CD4-positive, alpha-beta T cell treated with Interleukin-6 at 100 ng/mL for 8 hours (primary cell): Measurements from ENCODE around the gene ORC5.
"Not testable (repeated sequence)": the region's sequence is repeated elsewhere in the genome, so short reads cannot be mapped to it uniquely, and the experiment has no call there.

Experiments used
- DNase-seq: peaks from one replicate; pipeline ENCODE4 v3.0.0-alpha.2; 2020; ENCODE audit warnings: mixed read lengths, low spot score

Gene ORC5

DNA sequence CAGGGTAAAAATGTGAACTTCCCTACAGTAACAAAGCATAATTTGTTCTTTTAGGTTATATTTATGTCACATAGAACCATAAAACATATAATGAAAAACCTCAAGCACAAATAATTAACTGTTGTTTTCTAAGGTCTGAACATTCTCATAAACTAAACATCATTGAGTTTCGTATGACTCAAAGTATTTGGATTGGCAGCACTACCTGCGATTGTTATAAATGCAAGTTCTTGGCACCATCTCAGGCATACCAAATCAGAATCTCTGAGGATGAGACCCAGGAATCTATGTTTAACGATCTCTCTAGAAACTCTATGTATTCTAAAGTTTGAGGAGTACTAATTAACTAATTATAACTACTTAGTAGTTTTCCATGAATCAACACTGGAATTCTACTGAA lies 22.5 kb downstream of the ORC5 start:
- DNase-seq = no peak

DNA sequence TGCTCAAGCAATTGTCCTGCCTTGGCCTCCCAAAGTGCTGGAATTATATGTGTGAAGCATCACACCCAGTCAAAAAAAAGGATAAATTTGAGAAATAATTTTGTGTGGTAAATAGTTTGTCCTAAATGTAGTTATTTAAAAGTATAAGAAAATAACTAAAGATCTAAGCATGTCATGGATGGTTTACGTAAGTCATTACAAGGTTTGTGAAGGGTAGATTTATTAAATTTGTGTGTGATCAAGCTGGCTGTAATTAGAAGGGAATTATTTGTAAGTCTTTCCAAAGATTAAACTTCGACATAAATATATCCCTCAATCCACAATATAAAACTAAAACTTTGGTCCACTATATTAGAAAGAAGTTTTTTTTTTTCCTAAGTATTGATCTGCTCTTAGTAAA lies 28.6 kb downstream of the ORC5 start:
- DNase-seq = no peak

DNA sequence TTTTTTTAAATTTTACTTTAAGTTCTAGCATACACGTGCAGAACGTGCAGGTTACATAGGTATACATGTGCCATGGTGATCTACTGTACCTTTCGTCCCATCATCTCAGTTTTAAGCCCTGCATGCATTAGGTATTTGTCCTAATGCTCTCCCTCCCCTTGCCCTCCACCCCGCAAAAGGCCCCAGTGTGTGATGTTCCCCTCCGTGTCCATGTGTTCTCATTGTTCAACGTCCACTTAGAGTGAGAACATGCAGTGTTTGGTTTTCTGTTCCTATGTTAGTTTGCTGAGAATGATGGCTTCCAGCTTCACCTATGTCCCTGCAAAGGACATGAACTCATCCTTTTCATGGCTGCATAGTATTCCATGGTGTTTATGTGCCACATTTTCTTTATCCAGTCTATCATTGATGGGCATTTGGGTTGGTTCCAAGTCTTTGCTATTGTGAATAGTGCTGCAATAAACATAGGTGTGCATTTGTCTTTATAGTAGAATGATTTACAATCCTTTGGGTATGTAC lies 30.2 kb downstream of the ORC5 start:
- not testable (repeated sequence) for DNase-seq

DNA sequence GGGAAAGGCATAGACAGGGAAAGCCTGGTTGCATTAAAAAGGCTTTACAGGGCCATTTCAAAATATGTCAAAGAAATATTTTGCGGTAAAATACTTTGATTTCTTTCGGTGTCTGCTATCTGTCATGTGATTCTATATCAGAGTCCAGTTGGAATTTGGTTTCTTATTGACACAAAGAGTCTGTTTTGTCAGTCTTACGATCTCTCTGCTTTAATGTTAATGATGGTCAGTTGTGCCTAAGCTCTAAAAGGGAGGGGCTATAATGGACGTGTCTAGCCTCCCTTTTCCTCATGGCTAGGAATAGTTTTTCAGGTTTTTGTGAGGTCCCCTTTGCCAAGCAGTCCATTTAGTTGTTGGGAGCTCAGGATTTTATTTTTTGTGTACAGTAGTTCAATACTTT lies 31.5 kb downstream of the ORC5 start:
- DNase-seq = no peak

DNA sequence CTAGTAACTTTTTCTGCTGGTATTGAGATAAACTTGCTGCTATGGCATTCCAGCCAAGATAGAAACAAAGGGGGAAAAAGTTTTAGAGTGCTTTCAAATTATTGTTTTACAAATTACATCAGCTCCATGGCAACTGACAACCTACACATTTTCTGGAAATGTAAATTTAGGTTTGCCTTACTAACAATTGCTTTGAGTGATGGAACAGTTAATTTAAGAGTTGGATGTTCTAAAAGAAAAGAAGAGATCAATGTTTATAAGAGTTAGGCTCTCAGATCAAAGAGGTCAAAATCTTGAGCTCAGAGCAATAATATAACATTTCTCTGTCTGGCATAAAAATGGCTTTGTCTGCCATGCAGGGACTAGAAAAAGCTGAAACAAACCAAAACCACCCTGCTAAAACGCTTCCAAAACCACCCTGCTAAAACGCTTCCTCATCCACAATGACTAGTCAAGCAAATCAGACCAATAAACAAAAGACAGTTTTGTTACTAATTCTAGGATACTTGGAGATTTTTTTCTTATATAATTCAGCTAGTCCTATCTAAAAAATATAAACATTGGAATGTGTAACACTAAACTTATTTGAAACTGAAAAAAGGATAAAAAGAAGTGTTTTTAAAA lies 32.3 kb downstream of the ORC5 start:
- DNase-seq = no peak

DNA sequence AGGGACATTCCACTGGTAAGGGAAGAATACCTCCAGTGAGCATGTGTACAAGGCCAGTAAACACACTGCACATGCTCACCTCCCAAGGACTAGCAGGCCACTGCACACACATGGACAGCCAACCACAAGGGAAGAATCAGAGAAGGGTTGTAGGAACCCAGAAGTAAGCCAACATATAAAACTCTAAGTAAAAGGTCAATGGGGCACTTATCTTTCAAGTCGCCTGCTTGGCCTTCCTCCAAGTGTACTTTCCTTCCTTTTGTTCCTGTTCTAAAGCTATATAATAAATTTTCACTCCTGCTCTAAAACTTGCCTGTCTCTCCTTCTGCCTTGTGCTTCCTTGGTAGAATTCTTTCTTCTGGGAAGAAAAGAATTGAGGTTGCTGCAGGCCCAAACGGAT lies 33.0 kb downstream of the ORC5 start:
- no peak for DNase-seq

DNA sequence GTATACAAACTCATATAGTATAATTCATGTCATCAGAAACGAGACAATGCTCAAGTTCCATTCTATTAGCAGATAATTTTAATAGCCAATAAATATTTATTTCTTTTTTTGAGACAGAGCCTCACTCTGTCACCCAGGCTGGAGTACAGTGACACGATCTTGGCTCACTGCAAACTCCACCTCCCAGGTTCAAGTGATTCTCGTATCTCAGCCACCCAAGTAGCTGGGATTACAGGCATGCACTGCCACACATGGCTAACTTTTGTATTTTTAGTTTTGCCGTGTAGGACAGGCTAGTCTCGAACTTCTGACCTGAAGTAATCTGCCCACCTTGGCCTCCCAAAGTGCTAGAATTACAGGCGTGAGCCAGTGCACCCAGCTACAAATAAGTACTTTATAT lies 45.7 kb downstream of the ORC5 start:
- no peak for DNase-seq

DNA sequence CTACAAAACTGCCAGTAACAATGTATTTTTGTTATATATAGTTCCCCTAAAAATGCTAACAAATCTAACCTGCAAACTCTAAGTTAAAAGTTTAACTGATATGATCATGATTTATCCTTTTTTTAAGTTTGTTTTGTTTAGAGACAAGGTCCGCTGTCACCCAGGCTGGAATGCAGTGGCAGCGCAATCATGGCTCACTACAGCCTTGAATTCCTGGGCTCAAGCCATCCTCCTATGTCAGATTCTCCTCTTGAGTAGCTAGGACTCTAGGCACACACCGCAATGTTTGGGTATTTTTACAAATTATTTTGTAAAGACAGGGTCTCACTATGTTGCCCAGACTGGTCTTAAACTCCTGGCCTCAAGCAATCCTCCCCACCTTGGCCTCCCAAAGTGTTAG lies 46.6 kb downstream of the ORC5 start:
- DNase-seq = no peak

DNA sequence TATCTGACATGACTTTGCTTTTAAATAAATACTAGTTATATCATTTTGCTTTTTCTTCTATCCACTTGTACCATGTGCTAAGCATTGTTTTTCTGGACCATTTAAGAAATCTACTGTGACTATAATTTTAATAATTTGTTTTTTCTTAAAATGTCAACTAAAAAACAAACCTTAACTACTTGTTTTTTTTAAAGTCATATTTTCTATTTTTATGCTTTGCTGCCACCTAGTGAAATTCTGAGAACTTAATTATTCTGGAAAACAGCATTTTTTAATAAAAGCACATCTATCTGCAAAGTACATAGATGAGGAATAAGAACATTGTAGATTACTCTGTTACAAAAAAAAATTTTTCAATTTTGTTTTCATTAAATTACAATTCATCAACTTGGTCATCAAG lies 47.4 kb downstream of the ORC5 start:
- no peak for DNase-seq

DNA sequence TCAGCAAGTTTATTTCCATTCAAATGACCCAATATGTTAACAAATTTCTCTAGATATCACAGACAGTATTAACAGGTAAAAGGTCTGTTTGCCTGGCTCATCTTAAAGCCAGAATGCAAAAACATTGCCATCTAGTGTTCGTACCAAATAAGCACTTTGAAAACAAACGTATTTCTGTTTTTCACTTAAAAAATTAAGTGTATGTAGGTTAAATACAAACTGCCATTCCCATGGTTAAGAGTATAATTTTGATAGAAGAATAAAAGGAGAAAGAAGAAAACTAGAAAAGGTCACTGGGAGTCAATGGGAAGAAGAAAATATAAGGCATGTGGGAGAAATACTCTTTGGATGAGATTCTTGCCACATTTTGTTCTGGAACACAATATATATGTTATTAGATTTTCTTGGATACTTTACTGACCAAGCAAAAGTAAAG lies 51.0 kb downstream of the ORC5 start:
- no peak for DNase-seq

DNA sequence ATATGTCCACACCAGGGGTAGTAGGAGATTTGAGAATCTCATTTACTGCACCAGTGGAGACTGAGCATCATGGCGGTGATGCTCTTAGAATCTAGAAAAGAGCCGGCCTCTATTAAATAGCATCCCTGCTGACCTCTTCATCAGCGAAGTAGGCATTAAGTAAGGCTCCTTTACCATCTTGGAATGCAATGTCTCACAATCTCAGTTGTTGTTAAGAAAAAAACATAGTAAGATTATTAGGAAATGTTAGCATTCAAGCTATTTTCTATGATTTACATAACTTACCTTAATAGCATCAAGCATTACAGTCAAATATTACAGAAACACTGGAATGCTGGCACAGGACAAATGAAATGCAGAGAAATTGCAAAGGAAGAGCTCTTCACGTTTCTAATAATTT lies 54.5 kb downstream of the ORC5 start:
- DNase-seq = no peak

DNA sequence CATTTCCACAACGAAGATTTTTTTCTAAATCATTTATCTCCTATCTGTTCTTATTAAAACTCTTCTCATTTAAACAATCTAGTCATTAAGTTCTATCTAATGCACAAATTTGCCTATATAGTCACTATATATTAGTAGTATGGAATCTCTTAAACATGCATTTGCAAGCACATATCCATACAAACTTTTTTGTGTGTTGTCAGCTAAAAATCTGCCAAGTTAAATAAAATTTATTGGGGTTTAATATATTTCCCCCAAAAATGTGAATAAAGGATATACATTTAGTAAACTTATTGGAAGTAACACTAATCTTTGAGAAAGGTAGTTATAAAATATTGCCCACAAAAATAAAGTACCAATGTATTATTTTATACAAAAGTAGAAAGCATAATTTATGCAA lies 55.3 kb downstream of the ORC5 start:
- DNase-seq = no peak

DNA sequence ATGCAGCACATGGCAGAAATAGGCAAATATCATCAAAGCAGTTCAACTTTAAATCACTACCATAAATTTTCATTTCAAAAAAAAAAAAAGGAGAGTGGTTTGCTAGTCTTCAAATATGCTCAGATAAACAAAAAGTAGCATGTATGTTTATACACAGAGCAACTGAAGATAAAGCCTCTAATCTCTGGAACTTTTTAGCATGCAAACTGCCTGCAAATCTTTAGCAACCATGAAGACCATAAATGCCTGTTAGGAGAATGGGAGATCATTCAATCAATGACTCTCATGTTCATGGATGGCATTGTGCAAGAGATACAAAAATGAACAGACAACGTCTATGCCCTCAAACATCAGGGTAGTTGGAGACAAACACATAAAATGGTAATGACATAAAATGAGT lies 57.3 kb downstream of the ORC5 start:
- DNase-seq = no peak

DNA sequence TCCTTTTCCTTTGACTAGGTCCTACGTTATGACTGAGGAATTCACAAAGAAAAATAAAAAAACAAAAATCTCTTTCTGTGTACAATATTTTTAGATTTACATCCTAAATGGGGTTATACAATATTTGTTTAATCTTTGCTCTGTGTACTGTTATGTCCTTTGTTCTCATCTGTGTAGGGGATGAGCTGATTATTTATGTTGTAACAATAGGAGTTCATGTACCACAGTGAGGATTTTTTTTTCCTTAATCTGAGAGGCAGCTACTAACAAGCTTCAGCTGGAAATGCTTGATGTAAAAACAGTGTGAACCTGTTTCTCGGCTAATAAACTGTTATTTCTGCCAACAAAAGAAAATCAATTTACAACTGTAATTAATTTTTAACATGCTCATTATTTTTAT lies 58.0 kb downstream of the ORC5 start:
- no peak for DNase-seq

DNA sequence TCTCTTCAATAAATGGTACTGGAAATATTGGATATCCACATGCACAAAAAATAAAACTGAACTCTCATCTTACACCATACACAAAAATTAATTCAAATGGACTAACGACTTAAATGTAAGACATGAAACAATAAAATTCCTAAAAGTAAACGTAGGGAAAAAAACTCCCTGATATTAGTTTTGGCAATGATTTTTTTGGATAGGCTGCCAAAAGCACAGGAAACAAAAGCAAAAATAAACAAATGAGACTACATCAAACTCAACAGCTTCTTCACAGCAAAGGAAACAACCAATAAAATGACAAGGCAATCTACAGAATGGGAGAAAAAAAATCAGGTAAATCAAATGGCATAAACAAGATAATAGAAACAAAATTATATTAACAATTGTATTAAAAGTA lies 65.7 kb downstream of the ORC5 start:
- no peak for DNase-seq

DNA sequence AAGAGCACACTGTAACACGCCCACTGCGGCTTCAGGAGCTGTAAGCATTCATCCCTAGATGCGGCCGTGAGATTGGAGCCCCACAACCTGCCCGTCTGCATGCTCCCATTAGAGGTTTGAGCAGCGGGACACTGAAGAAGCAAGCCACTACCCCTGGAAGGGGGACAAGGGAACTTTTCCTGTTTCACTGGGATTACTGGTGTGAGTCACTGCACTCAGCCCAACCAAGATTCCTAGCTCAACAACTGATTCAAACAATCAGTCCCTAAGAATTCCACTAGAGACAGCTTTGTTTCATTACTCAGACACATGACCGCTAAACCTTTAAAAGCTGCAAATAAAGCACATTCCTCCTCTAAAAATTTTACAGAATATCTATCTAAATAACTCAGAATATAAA lies 69.8 kb downstream of the ORC5 start:
- DNase-seq = no peak

DNA sequence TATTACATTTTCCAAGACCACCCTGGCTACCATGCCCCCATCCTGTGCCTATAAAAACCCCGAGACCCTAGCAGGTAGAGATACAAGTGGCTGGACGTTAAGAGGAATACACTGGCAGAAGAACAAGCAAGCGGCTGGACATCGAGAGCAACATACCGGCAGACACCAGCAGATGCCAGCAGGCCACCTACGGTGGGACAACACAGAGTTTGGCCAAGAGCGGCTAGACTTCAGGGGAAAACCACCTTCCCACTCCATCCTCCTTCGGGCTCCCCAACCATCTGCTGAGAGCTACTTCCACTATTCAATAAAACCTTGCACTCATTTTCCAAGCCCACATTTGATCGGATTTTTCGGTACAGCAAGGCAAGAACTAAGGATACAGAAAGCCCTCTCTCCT lies 70.3 kb downstream of the ORC5 start:
- DNase-seq = no peak

DNA sequence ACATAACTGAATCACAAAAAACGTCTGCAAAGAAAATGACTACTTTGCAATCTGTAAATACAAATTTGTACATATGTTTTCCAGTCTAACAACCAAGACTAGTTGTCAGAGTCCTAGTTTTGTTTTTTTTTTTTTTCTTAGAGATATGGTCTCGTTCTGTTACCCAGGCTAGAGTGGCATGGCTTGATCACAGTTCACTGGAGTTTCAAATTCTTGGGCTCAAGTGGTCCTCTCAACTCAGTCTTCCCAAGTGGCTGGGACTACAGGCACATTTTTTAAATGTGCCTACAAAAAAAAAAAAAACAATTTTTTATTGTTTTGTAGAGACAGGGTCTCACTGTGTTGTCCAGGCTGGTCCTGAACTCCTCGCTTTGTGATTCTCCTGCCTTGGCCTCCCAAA lies 70.8 kb downstream of the ORC5 start:
- no peak for DNase-seq

DNA sequence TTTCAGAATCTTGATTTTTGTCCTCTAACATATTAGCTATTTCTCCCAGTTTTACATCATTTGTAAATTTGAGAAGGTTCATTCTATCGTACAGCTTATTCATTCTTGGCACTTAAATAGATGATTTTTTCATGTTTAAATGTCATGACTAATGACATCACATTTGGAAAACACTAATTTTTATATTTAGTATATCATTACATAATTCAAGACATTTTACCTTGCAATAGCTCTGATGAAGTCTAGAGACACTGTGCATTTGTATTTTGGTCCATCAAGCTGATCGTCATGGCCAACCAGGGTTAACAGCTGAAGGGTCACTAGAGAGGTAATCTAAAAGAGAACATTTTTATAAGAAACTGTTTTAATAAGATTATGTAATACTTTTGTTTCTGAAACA lies 71.3 kb downstream of the ORC5 start:
- DNase-seq = no peak

DNA sequence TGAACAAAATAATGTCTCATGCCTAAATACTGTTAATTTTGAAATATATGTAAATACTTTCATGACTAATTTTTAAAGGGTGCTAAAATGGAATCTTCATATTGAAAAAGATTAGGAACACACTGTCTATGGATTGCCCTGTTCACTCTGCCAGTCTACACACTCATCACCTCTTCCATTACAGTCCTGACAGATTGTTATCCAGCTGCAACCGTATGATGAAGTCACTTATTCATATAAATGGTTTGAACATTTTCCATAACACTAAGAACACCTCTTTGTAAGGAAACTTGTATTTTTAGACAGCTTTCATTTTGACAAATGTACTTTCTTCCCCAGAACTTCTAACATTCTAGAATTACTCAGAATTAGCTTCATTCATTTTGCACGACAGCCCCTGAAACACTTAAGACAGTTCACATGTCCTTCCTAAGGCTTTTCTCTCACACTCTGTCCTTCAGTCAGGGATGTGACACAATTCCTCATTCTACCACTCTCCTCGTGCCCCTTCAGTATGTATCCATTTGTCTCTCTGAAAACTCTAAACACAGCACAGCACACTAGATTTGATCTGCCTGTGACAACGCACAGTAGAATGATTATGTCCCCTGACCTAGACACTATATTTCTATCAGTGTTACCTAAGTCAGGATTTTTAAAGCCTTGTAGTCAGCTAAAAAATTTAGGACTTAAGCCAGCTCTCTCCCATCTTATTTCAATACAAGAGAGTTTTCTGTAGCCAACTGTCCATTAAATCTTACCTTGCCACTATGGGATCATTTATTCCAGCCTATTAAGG lies 71.9 kb downstream of the ORC5 start:
- no peak for DNase-seq

DNA sequence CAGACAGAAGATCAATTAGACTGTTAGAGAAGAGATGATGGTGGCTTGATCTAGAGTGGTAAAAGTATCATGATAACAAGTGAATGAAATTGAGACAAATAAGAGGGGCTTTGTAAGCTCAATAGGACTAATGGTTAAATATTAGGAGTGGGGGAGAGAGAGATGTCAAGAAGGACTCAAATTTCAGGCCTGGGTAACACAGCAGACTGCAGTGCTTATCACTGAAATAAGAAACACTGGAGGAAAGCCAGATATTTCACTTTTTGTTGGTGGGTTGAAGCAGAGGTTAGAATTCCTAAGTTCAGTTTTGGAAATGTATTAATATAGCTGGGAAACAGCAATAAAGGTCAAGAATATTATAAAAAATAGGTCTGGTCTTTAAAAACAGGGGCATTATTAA lies 74.6 kb downstream of the ORC5 start:
- no peak for DNase-seq

DNA sequence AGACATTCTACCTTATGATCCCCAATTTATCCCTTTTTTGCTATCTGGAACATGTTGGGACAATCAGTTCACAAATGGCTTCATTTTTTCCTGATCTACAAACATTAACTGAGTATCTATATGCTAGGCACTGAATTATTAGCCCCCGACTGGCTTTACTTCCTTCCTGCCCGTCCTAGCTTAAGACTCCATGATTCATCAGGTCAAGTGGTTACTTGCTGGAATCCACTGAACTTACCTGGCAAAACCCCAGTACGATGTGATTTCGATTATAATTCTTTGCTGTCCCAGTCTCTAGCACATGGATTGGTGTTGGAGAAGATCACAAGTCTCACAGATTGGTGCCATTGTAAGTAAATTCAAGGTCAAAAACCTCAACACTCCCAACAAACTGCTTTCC lies 77.1 kb downstream of the ORC5 start:
- no peak for DNase-seq

DNA sequence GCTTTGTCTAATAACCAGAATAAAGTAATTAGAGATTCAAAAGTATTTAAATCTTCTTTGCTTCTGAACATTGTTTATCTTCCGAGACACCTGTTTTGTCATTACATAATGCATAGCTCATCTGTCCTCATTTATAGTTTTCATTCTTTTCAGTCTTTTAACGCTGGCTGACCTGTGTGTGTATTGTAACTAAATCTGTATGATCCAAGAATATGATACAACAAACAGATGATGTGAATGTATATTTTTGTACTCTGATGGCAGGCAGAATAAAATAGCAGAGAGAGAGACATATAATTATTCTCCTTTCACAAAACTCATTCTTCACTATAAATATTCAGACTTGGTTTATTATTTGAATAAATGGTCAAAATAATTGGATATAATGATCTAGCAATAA lies 80.6 kb downstream of the ORC5 start:
- DNase-seq = no peak

DNA sequence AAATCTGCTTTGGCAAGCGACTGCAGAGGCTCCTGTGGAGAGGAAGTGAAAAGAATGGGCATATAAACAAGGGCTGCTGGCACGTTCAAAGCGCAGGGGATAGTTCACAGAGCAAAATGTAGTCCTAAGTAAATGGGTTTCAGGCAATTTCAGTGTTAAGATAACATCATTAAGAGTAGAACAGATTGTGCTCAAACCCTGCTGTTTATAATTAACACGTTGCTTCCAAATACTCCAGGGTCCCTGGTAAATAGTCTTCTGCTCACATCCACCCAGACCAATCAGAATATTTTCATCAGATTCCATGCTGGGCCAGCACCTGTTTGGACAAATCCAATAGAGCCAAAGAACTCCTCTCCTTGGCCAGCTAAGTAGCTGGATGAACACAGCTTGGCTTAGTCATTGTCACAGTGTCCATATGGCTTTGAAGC lies 81.4 kb downstream of the ORC5 start:
- no peak for DNase-seq
